Measurements from ENCODE around the gene APOBEC3F.

GRCh38 chr22:39007177-39007576 lies 33.5 kb upstream of the APOBEC3F start:
- TF ChIP-seq CTCF (IDR thresholded peaks at IDR 0.05) (no peak), POLR2A (IDR thresholded peaks at IDR 0.05) (no peak)
